H1 (cell line): ENCODE measurements around the gene SMTNL2. TPM values are rescaled to one million over a fixed set of nuclear protein-coding genes. Genes with fewer than 3 reads are reported as not detected.

Experiments
- CTCF ChIA-PET: fragments of 300-600 bp; sonication (Branson Sonifier 250); formaldehyde crosslinking; loops from one replicate; lab custom pipeline; 2021; ENCODE audit not compliant: partially characterized antibody; lab: Charles Lee
- POLR2A ChIA-PET: fragments of 300-600 bp; sonication (Branson Sonifier 250); formaldehyde crosslinking; loops from one replicate; lab custom pipeline; 2021; ENCODE audit warnings: inconsistent platforms; ENCODE audit not compliant: partially characterized antibody; lab: Charles Lee
- DNase-seq, 2 experiments: peaks; one replicate each; pipeline versions ENCODE4 v3.0.0 to v3.0.0-alpha.2; 2010 to 2022; ENCODE audit warnings: low spot score in 2 of 2, low read depth in 1 of 2, mixed read lengths in 1 of 2
- FAIRE-seq: peaks from 2 replicates; lab custom pipeline; 2011; peaks lifted over from hg19 to GRCh38; lab: Jason Lieb, UNC
- H2AFZ ChIP-seq: 2 replicates; pipeline ENCODE4 v1.8.1; 2012; ENCODE audit warnings: low read length, inconsistent platforms
- H2AK5ac ChIP-seq: 2 replicates; pipeline ENCODE4 v1.6.1; 2013; ENCODE audit warnings: low read depth, low read length
- H2BK120ac ChIP-seq: replicated peaks from 2 replicates; pipeline ENCODE3; 2013; ENCODE audit warnings: low read depth, low read length, inconsistent platforms
- H2BK12ac ChIP-seq: 2 replicates; pipeline ENCODE4 v1.6.1; 2013; ENCODE audit warnings: low read depth, low read length
- H2BK15ac ChIP-seq: 2 replicates; pipeline ENCODE4 v1.6.1; 2013; ENCODE audit warnings: low read length
- H2BK20ac ChIP-seq: 2 replicates; pipeline ENCODE4 v1.6.1; 2013; ENCODE audit warnings: low read length
- H2BK5ac ChIP-seq: 2 replicates; pipeline ENCODE4 v1.6.1; 2013; ENCODE audit warnings: low read depth, low read length
- H3K14ac ChIP-seq: 2 replicates; pipeline ENCODE4 v1.6.1; 2013; ENCODE audit warnings: inconsistent platforms; ENCODE audit not compliant: insufficient read length
- H3K18ac ChIP-seq: 2 replicates; pipeline ENCODE4 v1.6.1; 2013; ENCODE audit warnings: low read length; ENCODE audit errors: extremely low read depth
- H3K23ac ChIP-seq: 2 replicates; pipeline ENCODE4 v1.6.1; 2013; ENCODE audit warnings: inconsistent platforms; ENCODE audit not compliant: insufficient read length
- H3K23me2 ChIP-seq: 2 replicates; pipeline ENCODE4 v1.6.1; 2013; ENCODE audit warnings: low read depth, low read length
- H3K27ac ChIP-seq: 2 replicates; pipeline ENCODE4 v1.6.1; 2011; ENCODE audit warnings: low read depth, low read length, inconsistent platforms
- H3K27me3 ChIP-seq, 4 experiments: replicated peaks in 1 of 4; 1 replicate in 1 of 4; 2 replicates in 3 of 4; pipeline versions ENCODE4 v1.6.1 to v1.8.1; 2011 to 2013; ENCODE audit warnings: low read length in 3 of 4, mild to moderate bottlenecking in 3 of 4, inconsistent platforms in 2 of 4, mixed read lengths in 2 of 4, moderate library complexity in 1 of 4; ENCODE audit not compliant: control insufficient read depth in 3 of 4, insufficient read depth in 3 of 4; ENCODE audit errors: extremely low read depth in 1 of 4
- H3K36me3 ChIP-seq, 4 experiments: 2 replicates each; pipeline versions ENCODE4 v1.6.1 to v1.8.1; 2011 to 2013; ENCODE audit warnings: mild to moderate bottlenecking in 4 of 4, low read length in 3 of 4, moderate library complexity in 2 of 4, control low read depth in 1 of 4, inconsistent platforms in 1 of 4; ENCODE audit not compliant: insufficient read depth in 4 of 4, control insufficient read depth in 2 of 4
- H3K4ac ChIP-seq: replicated peaks from 2 replicates; pipeline ENCODE3; 2013; ENCODE audit warnings: low read length, low read depth, mixed read lengths, inconsistent platforms; ENCODE audit not compliant: insufficient read length
- H3K4me1 ChIP-seq, 4 experiments: replicated peaks in 1 of 4; 1 replicate in 1 of 4; 2 replicates in 3 of 4; pipeline versions ENCODE4 v1.6.1 to v1.8.1; 2011 to 2013; ENCODE audit warnings: low read length in 3 of 4, inconsistent platforms in 2 of 4, mixed read lengths in 1 of 4; ENCODE audit not compliant: insufficient read depth in 4 of 4, control insufficient read depth in 3 of 4
- H3K4me2 ChIP-seq, 2 experiments: 2 replicates each; pipeline versions ENCODE4 v1.6.1 to v1.8.1; 2011 to 2013; ENCODE audit warnings: low read depth in 2 of 2, low read length in 2 of 2, control low read depth in 1 of 2, inconsistent platforms in 1 of 2, mild to moderate bottlenecking in 1 of 2; ENCODE audit not compliant: insufficient read depth in 1 of 2
- H3K4me3 ChIP-seq, 4 experiments: fragments of 200-600, 300-600 bp in 1 of 4; sonication (generic), shearing (Covaris generic), sonication (Bioruptor Twin) in 1 of 4; 2 replicates each; pipeline versions ENCODE4 v1.5.1 to v1.8.1; 2011 to 2016; ENCODE audit warnings: low read length in 4 of 4, low read depth in 3 of 4, control low read depth in 2 of 4, inconsistent platforms in 2 of 4, mild to moderate bottlenecking in 2 of 4, mixed read lengths in 1 of 4, moderate library complexity in 1 of 4; ENCODE audit not compliant: insufficient read depth in 2 of 4; ENCODE audit errors: extremely low read depth in 1 of 4
- H3K56ac ChIP-seq: replicated peaks from 2 replicates; pipeline ENCODE3; 2013; ENCODE audit warnings: low read depth, mild to moderate bottlenecking, mixed read lengths, low read length, inconsistent platforms; ENCODE audit not compliant: insufficient read length
- H3K79me1 ChIP-seq: 2 replicates; pipeline ENCODE4 v1.6.1; 2013; ENCODE audit warnings: low read depth, low read length, control low read depth
- H3K79me2 ChIP-seq, 2 experiments: 2 replicates each; pipeline versions ENCODE4 v1.6.1 to v1.8.1; 2012 to 2013; ENCODE audit warnings: low read length in 2 of 2, mild to moderate bottlenecking in 2 of 2, inconsistent platforms in 1 of 2; ENCODE audit not compliant: insufficient read depth in 2 of 2, control insufficient read depth in 1 of 2
- H3K9ac ChIP-seq, 4 experiments: replicated peaks in 1 of 4; 1 replicate in 1 of 4; 2 replicates in 3 of 4; pipeline versions ENCODE4 v1.6.1 to v1.8.1; 2011 to 2013; ENCODE audit warnings: low read depth in 3 of 4, low read length in 3 of 4, control low read depth in 2 of 4, mild to moderate bottlenecking in 2 of 4, moderate library complexity in 2 of 4, inconsistent platforms in 1 of 4; ENCODE audit errors: extremely low read depth in 1 of 4
- H3K9me3 ChIP-seq, 2 experiments: 2 replicates each; pipeline versions ENCODE4 v1.6.1 to v1.8.1; 2012 to 2013; ENCODE audit warnings: mild to moderate bottlenecking in 2 of 2, moderate library complexity in 2 of 2, control low read depth in 1 of 2, inconsistent platforms in 1 of 2, low read depth in 1 of 2, low read length in 1 of 2, mixed read lengths in 1 of 2; ENCODE audit not compliant: insufficient read depth in 2 of 2
- H4K20me1 ChIP-seq, 2 experiments: replicated peaks in 1 of 2; 2 replicates each; pipeline versions ENCODE3 to v1.8.1; 2011 to 2013; ENCODE audit warnings: inconsistent platforms in 2 of 2, low read length in 2 of 2, mild to moderate bottlenecking in 1 of 2; ENCODE audit not compliant: insufficient read depth in 2 of 2, control insufficient read depth in 1 of 2
- H4K5ac ChIP-seq: 2 replicates; pipeline ENCODE4 v1.6.1; 2013; ENCODE audit warnings: low read length, low read depth, mixed read lengths, inconsistent platforms; ENCODE audit not compliant: insufficient read length
- H4K8ac ChIP-seq: 2 replicates; pipeline ENCODE4 v1.8.0; 2013; ENCODE audit warnings: mild to moderate bottlenecking, moderate library complexity, low read length, inconsistent platforms; ENCODE audit not compliant: insufficient read depth; ENCODE audit errors: extremely low read depth
- H4K91ac ChIP-seq: replicated peaks from 2 replicates; pipeline ENCODE3; 2013; ENCODE audit warnings: low read length, mixed read lengths, inconsistent platforms; ENCODE audit not compliant: insufficient read length
- CHD2 ChIP-seq: IDR thresholded peaks from 2 replicates; pipeline ENCODE4 v1.6.1; 2012; ENCODE audit warnings: low read length, improper control_type of control experiment
- CTBP2 ChIP-seq: IDR thresholded peaks from 2 replicates; pipeline ENCODE4 v1.7.0; 2011; ENCODE audit warnings: borderline replicate concordance, mild to moderate bottlenecking, moderate library complexity, mixed read lengths, low read length; ENCODE audit not compliant: insufficient read depth, insufficient read length
- EP300 ChIP-seq, 2 experiments: IDR thresholded peaks; 1 replicate in 1 of 2; 2 replicates in 1 of 2; pipeline ENCODE4 v1.6.1; 2011 to 2012; ENCODE audit warnings: low read depth in 2 of 2, low read length in 2 of 2, mild to moderate bottlenecking in 2 of 2, borderline replicate concordance in 1 of 2, inconsistent platforms in 1 of 2, moderate library complexity in 1 of 2
- FOSL1 ChIP-seq: IDR thresholded peaks from 2 replicates; pipeline ENCODE4 v1.6.1; 2011; ENCODE audit warnings: mild to moderate bottlenecking, low read depth, low read length, moderate library complexity; ENCODE audit not compliant: insufficient read depth
- KDM5A ChIP-seq: fragments of 200-600 bp; IDR thresholded peaks from 2 replicates; pipeline ENCODE4 v1.7.1; 2012; ENCODE audit warnings: mild to moderate bottlenecking, low read length, inconsistent platforms, mixed read lengths
- POLR2AphosphoS5 ChIP-seq: IDR thresholded peaks from 2 replicates; pipeline ENCODE4 v1.6.1; 2011; ENCODE audit warnings: low read depth, low read length
- RAD21 ChIP-seq, 2 experiments: IDR thresholded peaks in 1 of 2; conservative IDR thresholded peaks in 1 of 2; 2 replicates each; pipeline ENCODE4 v1.6.1; 2011; ENCODE audit warnings: low read depth in 2 of 2, low read length in 2 of 2, improper control_type of control experiment in 1 of 2, inconsistent platforms in 1 of 2, mild to moderate bottlenecking in 1 of 2, moderate library complexity in 1 of 2
- RNF2 ChIP-seq: fragments of 200-900, 300-1000 bp; sonication (generic); IDR thresholded peaks from 2 replicates; pipeline ENCODE4 v1.7.1; 2016; ENCODE audit warnings: borderline replicate concordance, low read depth, mild to moderate bottlenecking, antibody characterized with exemption, low read length; ENCODE audit not compliant: poor library complexity, severe bottlenecking; ENCODE audit errors: missing control alignments
- SRF ChIP-seq: IDR thresholded peaks from 2 replicates; pipeline ENCODE4 v1.6.1; 2011; ENCODE audit warnings: mild to moderate bottlenecking, low read depth, low read length, moderate library complexity
- TAF1 ChIP-seq: IDR thresholded peaks from 2 replicates; pipeline ENCODE4 v1.6.1; 2011; ENCODE audit warnings: mild to moderate bottlenecking, low read depth, low read length
- ZNF274 ChIP-seq: IDR thresholded peaks from 2 replicates; pipeline ENCODE4 v1.7.0; 2012; ENCODE audit warnings: low read length, borderline replicate concordance; ENCODE audit errors: extremely low read depth
- WGBS, 2 experiments: shearing (Covaris generic) in 1 of 2; methylation state at CpG; one replicate each; pipeline versions ENCODE4 v1.1.6 to v1.1.7; 2013 to 2015; ENCODE audit warnings: low lambda C conversion rate in 2 of 2, mixed read lengths in 2 of 2, inconsistent platforms in 1 of 2, low coverage in 1 of 2, missing lambda C conversion rate in 1 of 2; ENCODE audit not compliant: insufficient replicate concordance in 2 of 2, insufficient coverage in 1 of 2, insufficient read length in 1 of 2; ENCODE audit errors: extremely low coverage in 1 of 2, missing lambda C conversion rate in 1 of 2; 5-methylcytosine and 5-hydroxymethylcytosine counted together
- polyA plus RNA-seq, 7 experiments: library from polyadenylated mRNA; depleted of rRNA in 3 of 7; stranded (reverse) in 5 of 7; unstranded in 2 of 7; fragments of >200 nt in 5 of 7; fragments of 200-250 nt in 2 of 7; gene quantifications; 1 replicate in 5 of 7; 2 replicates in 1 of 7; 4 replicates in 1 of 7; pipeline versions ENCODE4 v1.2.1 to v1.2.3, GENCODE V29; 2011 to 2013; ENCODE audit warnings: missing spikeins in 2 of 7, mixed read lengths in 2 of 7
- total RNA-seq: library from RNA; stranded (reverse); fragmentation: NEBNext Ultra II Directional; extraction: Animal tissue kit (Norgen Biotek cat#: 25700); gene quantifications from 2 replicates; pipeline ENCODE4 v1.2.1, GENCODE V29; 2021
- TF ChIP-seq, protein P1 (sequence below): IDR thresholded peaks from 2 replicates; pipeline ENCODE4 v1.6.1; 2012; ENCODE audit warnings: inconsistent platforms

SMTNL2 gene
- total and polyA plus RNA-seq, 2 of the 8 experiments (the other 6 are each of a cell fraction or from before 2014, with no cell fraction given) = 3.6 to 4.5 TPM

DNA sequence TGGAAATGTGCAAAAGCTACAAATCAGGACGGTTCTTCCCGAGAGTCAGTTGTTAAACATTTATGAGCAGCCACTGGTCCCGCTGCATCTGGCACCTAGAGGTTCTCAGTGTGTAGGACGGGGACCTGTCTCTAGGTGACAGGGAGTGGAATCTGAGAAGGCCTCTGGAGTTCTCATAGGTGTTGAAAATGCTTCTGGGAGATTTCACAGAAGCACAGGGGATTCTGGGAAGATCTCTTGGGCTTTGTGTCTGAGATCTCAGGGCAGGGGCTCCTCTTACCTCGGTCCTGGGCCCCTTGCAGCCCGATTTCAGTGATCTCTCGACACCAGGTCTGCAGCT is 48.2 kb downstream of the SMTNL2 start:
- H4K8ac ChIP-seq = no peak overlapping the region
- H4K20me1 ChIP-seq = no peaks in the 10 kb centered on the region
- H4K5ac ChIP-seq = no peak overlapping the region
- FAIRE-seq (no peak), DNase-seq (no peak)
- peaks cover 7 to 29% (median 15%) of the 10 kb centered on the region in 4 experiments for H3K4me1 ChIP-seq
- no peak overlapping the region for H4K91ac ChIP-seq
- H3K9me3 ChIP-seq = no peaks in the 10 kb centered on the region
- WGBS, 2 experiments = 76% methylated on average over 7 of the region's 7 CpGs; no CpG with 5 or more reads in 1 of the 2 experiments
- CTCF ChIA-PET = interaction anchor here (1.0 to 4.9 kb wide), 11 partner anchors 8 to 256 kb away, joined by 3 to 49 read pairs (median 4); partner anchors contain the start of genes ALOX15 and GGT6
- H3K18ac ChIP-seq = no peak overlapping the region
- H3K4me2 ChIP-seq = peak overlapping the region in 1 of 2 experiments; percentile 19; a peak in 1 of 4 replicates
- H3K79me2 ChIP-seq = no peaks in the 10 kb centered on the region
- no peak overlapping the region for H3K4me3 ChIP-seq
- peak overlapping the region; percentile 31; the same call in 1 of the 2 replicates for H2BK15ac ChIP-seq
- H3K9ac ChIP-seq = no peak overlapping the region
- no peak overlapping the region for H3K23ac ChIP-seq
- H3K27me3 ChIP-seq = peaks cover 0 to 20% (median 10%) of the 10 kb centered on the region in 4 experiments; a peak in 4 of 7 replicates
- H3K23me2 ChIP-seq = 0 out of 2 replicates have a peak, but pooled peaks cover 3% of the 10 kb centered on the region
- H2BK120ac ChIP-seq = no peak overlapping the region
- H3K4ac ChIP-seq = no peak overlapping the region
- POLR2A ChIA-PET = interaction anchor here (0.8 to 2.0 kb wide), 5 partner anchors 15 to 85 kb away, joined by 3 to 6 read pairs (median 5); partner anchors contain the start of gene GGT6
- no peak overlapping the region for H2AFZ ChIP-seq
- no peaks in the 10 kb centered on the region for H3K79me1 ChIP-seq
- 0 out of 2 replicates have a peak overlapping the region, but pooled peaks have one; percentile 83 for H2BK12ac ChIP-seq
- H2BK20ac ChIP-seq = peak overlapping the region; percentile 15; the same call in 1 of the 2 replicates
- no peaks in the 10 kb centered on the region for H3K36me3 ChIP-seq
- H3K56ac ChIP-seq = no peak overlapping the region
- H3K14ac ChIP-seq = no peak overlapping the region
- H2BK5ac ChIP-seq = peak overlapping the region; percentile 18; the same call in 1 of the 2 replicates
- no peak overlapping the region for H2AK5ac ChIP-seq
- no peak overlapping the region for H3K27ac ChIP-seq
- TF ChIP-seq RNF2 (no peak), ZNF274 (no peak), CHD2 (no peak), TAF1 (no peak), FOSL1 (no peak), CTBP2 (no peak), EP300 (IDR thresholded peaks at IDR 0.05; ENCODE audit: borderline replicate concordance in 1 of 2, low read depth in 2 of 2, low read length in 2 of 2) (no peak), POLR2AphosphoS5 (no peak), RAD21 (IDR thresholded peaks at IDR 0.05 in 1 of 2, conservative IDR thresholded peaks at IDR 0.05 in 1 of 2; ENCODE audit: low read depth in 2 of 2, low read length in 2 of 2) (no peak), KDM5A (no peak), SRF (no peak)
- TF ChIP-seq, protein P1, sequence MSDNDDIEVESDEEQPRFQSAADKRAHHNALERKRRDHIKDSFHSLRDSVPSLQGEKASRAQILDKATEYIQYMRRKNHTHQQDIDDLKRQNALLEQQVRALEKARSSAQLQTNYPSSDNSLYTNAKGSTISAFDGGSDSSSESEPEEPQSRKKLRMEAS = no peak
